Esophagus squamous epithelium (tissue), 5 donors: ENCODE measurements around the gene STPG1. TPM values are rescaled to one million over a fixed set of nuclear protein-coding genes. Genes with fewer than 3 reads are reported as not detected.

Experiments
- DNase-seq: peaks from one replicate; lab custom pipeline; 2025; lab: John Stamatoyannopoulos, UW
- H3K27ac ChIP-seq, 4 donors: fragments of 200-600 bp; sonication (generic); one replicate each; pipeline ENCODE4 v1.5.1; 2016 to 2019; ENCODE audit warnings: mild to moderate bottlenecking in 1 of 4
- H3K27me3 ChIP-seq, 4 donors: fragments of 200-600 bp; sonication (generic); 1 replicate in 3 of 4; 2 replicates in 1 of 4; pipeline versions ENCODE4 v1.5.1 to v1.6.0; 2017 to 2021; ENCODE audit warnings: antibody characterized with exemption in 1 of 4
- H3K36me3 ChIP-seq, 3 donors: fragments of 200-600 bp; sonication (generic); one replicate each; pipeline ENCODE4 v1.5.1; 2016 to 2019
- H3K4me1 ChIP-seq, 3 donors: fragments of 200-600 bp; sonication (generic); one replicate each; pipeline ENCODE4 v1.5.1; 2017 to 2019
- H3K4me3 ChIP-seq, 4 donors: fragments of 200-600 bp; sonication (generic); 1 replicate in 3 of 4; 2 replicates in 1 of 4; pipeline ENCODE4 v1.5.1; 2016 to 2019; ENCODE audit warnings: mild to moderate bottlenecking in 2 of 4, moderate library complexity in 1 of 4
- H3K9me3 ChIP-seq, 3 donors: fragments of 200-600 bp; sonication (generic); one replicate each; pipeline ENCODE4 v1.5.1; 2016 to 2019
- POLR2A ChIP-seq, 4 donors: fragments of 450-650 bp; IDR thresholded peaks; one replicate each; pipeline ENCODE4 v1.6.1; 2017; ENCODE audit warnings: antibody characterized with exemption in 4 of 4, mild to moderate bottlenecking in 4 of 4, moderate library complexity in 3 of 4
- WGBS, 2 donors: methylation state at CpG; one replicate each; pipeline ENCODE4 v1.1.5; 2018; 5-methylcytosine and 5-hydroxymethylcytosine counted together
- intact Hi-C: fragments of 100-400 bp; cut with DNase I; formaldehyde crosslinking; loops from one replicate; pipeline ENCODE4 v1.15.0; 2022
- total RNA-seq, 4 donors: library from RNA; depleted of rRNA; stranded (reverse); fragments of >200 nt; gene quantifications; one replicate each; pipeline ENCODE4 v1.1.0, GENCODE V29; 2016
- TF ChIP-seq, protein P1 (sequence below), 6 experiments: fragments of 450-650 bp in 4 of 6; fragments of 200-600 bp in 2 of 6; sonication (generic) in 2 of 6; IDR thresholded peaks; one replicate each; pipeline ENCODE4 v1.5.1; 2016 to 2019; ENCODE audit warnings: antibody characterized with exemption in 6 of 6, mild to moderate bottlenecking in 4 of 6, moderate library complexity in 4 of 6
- donor health status: DM: yes; HTN: yes; CAD: no.

STPG1 gene
- total RNA-seq, 4 donors from 2014 or later = 2.6 to 6.9 (median 5.6) TPM

DNA sequence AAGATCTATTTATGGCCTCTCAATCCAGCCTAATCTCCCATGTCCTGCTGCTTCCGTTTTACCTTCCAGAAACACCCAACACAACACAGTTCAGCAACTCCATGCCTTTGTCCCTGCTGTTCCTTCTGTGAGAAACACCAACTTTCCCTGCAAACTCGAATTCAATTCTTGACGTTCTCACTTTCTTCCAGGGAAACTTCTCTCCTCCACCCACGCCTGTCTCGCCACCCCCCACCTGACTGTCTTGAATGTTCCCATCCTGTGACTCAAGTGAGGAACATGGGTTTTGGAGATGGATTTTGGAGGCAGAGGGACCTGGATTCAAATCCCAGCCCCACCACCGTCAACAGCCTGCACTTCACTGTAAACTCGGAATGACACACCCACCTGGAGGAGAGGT is 49.6 kb downstream of the STPG1 start:
- no peak for DNase-seq
- H3K36me3 ChIP-seq = peaks cover 0 to 28% (median 0%) of the 10 kb centered on the region in 3 donors
- no peak overlapping the region for H3K4me3 ChIP-seq
- H3K4me1 ChIP-seq = peaks cover 17 to 73% (median 37%) of the 10 kb centered on the region in 3 donors
- intact Hi-C loops = no loop called here
- WGBS, 2 donors = 77% methylated on average over 7 of the region's 7 CpGs
- H3K27me3 ChIP-seq = no peaks in the 10 kb centered on the region
- H3K27ac ChIP-seq = peak overlapping the region; percentile 83 to 89 (median 87)
- no peak for TF ChIP-seq POLR2A (IDR thresholded peaks at IDR 0.05)
- TF ChIP-seq, protein P1, sequence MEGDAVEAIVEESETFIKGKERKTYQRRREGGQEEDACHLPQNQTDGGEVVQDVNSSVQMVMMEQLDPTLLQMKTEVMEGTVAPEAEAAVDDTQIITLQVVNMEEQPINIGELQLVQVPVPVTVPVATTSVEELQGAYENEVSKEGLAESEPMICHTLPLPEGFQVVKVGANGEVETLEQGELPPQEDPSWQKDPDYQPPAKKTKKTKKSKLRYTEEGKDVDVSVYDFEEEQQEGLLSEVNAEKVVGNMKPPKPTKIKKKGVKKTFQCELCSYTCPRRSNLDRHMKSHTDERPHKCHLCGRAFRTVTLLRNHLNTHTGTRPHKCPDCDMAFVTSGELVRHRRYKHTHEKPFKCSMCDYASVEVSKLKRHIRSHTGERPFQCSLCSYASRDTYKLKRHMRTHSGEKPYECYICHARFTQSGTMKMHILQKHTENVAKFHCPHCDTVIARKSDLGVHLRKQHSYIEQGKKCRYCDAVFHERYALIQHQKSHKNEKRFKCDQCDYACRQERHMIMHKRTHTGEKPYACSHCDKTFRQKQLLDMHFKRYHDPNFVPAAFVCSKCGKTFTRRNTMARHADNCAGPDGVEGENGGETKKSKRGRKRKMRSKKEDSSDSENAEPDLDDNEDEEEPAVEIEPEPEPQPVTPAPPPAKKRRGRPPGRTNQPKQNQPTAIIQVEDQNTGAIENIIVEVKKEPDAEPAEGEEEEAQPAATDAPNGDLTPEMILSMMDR (IDR thresholded peaks at IDR 0.05) = no peak
- no peaks in the 10 kb centered on the region for H3K9me3 ChIP-seq

DNA sequence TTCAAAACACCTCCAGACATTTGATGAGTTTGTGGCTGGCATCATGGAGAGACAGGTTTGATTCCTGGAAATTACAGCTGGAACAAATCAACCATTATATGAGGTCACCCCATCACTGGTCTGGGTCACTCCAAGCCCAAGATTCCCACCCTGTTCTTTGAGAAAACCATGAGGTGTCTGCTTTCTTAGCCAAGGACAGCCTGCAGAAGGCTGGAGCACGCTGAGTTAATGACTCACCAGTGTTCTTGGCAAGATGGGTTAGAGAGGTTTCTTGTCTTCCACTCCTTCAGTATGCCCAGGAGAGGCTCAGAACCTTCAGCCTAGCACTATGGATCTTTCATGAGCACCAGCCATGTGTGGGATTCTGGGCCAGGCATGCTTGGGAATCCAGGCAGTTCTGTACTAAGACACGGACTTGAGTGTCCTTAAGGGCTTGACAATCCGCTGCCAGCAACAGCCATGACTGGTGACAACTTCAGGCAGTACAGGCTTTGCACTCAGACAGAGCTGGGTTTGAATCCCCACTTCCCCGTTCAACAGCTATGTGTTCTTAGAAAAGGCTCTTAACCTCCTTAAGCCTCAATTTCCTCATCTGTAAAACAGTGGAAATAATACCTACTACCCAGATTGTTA is 50.5 kb downstream of the STPG1 start:
- H3K4me1 ChIP-seq = peaks cover 17 to 64% (median 33%) of the 10 kb centered on the region in 3 donors
- H3K27ac ChIP-seq = peak overlapping the region; percentile 71 to 89 (median 86)
- peaks cover 0 to 32% (median 0%) of the 10 kb centered on the region in 3 donors for H3K36me3 ChIP-seq
- H3K9me3 ChIP-seq = no peaks in the 10 kb centered on the region
- 53 to 60% methylated on average over 3 of the region's 4 CpGs for WGBS, 2 donors
- no peaks in the 10 kb centered on the region for H3K27me3 ChIP-seq
- TF ChIP-seq, protein P1 (IDR thresholded peaks at IDR 0.05) = no peak
- TF ChIP-seq POLR2A (IDR thresholded peaks at IDR 0.05) = no peak
- intact Hi-C loops = no loop called here
- no peak for DNase-seq
- H3K4me3 ChIP-seq = no peak overlapping the region

DNA sequence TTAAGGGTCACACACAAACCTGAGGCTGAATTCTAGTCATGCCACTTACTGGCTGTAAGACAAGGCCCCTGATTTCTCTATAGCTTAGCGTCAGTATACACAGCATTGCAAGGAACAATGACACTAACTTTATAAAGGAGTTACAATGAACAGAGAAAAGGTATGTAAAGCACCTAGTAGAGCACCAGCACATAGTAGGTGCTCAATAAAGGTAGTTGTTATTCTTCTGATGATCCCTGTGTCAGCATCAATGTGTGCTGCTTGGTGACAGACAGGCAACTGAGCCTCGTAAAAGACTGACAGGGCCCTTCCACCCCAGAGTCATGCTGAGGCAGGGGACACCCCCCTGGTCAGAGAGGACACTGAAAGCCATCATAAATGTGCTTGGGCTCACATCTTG is 51.2 kb downstream of the STPG1 start:
- TF ChIP-seq, protein P1 (IDR thresholded peaks at IDR 0.05) = no peak
- TF ChIP-seq POLR2A (IDR thresholded peaks at IDR 0.05) = no peak
- intact Hi-C loops = no loop called here
- H3K4me1 ChIP-seq = peaks cover 17 to 57% (median 33%) of the 10 kb centered on the region in 3 donors
- H3K27me3 ChIP-seq = no peaks in the 10 kb centered on the region
- peaks cover 0 to 35% (median 0%) of the 10 kb centered on the region in 3 donors for H3K36me3 ChIP-seq
- DNase-seq = no peak
- H3K27ac ChIP-seq = peak overlapping the region in 3 of 4 donors; percentile 83 to 89 (median 89)
- H3K4me3 ChIP-seq = no peak overlapping the region
- 78 to 97% methylated on average over 2 of the region's 2 CpGs for WGBS, 2 donors
- H3K9me3 ChIP-seq = no peaks in the 10 kb centered on the region

DNA sequence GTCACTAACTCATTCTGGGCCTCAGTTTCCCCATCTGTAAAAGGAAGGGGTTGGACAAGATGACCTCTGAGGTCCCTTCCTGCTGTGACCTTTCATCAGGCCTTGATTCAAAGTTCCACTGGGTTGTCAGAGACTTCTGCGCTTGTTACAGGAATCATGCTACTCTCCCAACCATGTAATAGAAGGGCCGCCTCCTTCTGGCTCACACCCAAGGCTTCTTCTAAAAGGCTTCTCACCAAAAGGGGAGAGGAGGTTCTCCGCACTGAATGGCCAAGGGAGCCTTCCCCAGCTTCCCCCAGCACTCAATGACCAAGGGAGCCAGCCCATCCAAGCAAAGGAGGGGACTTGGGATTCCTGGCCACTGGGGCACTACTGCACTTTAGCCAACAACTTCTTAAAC is 51.8 kb downstream of the STPG1 start:
- intact Hi-C loops = no loop called here
- no peak for TF ChIP-seq POLR2A (IDR thresholded peaks at IDR 0.05)
- 90% methylated on average over 2 of the region's 3 CpGs; no CpG with 5 or more reads in 1 of the 2 donors for WGBS, 2 donors

DNA sequence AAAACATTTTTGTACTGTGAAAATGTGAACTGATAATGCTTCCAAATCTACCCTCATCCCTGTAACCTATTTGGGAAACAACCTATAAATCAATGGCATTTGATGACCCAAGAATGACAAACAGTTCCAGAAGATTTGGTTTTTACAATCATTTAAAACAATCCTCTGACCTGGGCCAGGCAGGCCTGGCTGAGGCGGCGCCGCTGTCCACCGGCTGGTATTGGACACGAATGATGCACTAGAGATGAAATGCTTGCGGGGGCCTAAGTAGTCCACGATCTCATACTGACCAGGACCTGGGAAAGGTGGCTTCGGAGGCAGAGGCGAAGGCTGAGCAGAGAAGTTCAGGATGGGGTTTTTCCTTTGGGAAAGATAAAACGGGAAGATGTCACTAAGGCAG is 52.9 kb downstream of the STPG1 start:
- TF ChIP-seq, protein P1 (IDR thresholded peaks at IDR 0.05) = no peak
- no peak for TF ChIP-seq POLR2A (IDR thresholded peaks at IDR 0.05)
- intact Hi-C loops = no loop called here
- Histone ChIP-seq H3K4me1 (peaks cover 17 to 41% (median 31%) of the 10 kb centered on the region in 3 donors), H3K27me3 (no peaks in the 10 kb centered on the region), H3K36me3 (peaks cover 0 to 52% (median 0%) of the 10 kb centered on the region in 3 donors), H3K9me3 (no peaks in the 10 kb centered on the region), H3K4me3 (no peak overlapping the region), H3K27ac (peak overlapping the region in 1 of 4 donors; percentile 10)
- no peak for DNase-seq
- 94 to 98% methylated on average over 4 to 10 of the region's 10 CpGs for WGBS, 2 donors

More for the DNA sequence above, 51.8 kb downstream of the STPG1 start:
- H3K36me3 ChIP-seq = peaks cover 0 to 41% (median 0%) of the 10 kb centered on the region in 3 donors
- H3K27me3 ChIP-seq = no peaks in the 10 kb centered on the region
- H3K4me1 ChIP-seq = peaks cover 17 to 51% (median 33%) of the 10 kb centered on the region in 3 donors
- no peaks in the 10 kb centered on the region for H3K9me3 ChIP-seq
- peak overlapping the region in 2 of 4 donors; percentile 89 for H3K27ac ChIP-seq
- no peak for DNase-seq
- no peak overlapping the region for H3K4me3 ChIP-seq
